DND-41 (cell line): Measurements from ENCODE around the gene ARHGAP21.

Source experiments
- ATAC-seq: fragments of 200-7000 bp; cut with Tn5 transposase; 3 replicates; pipeline ENCODE4 v1.9.1; 2021; ENCODE audit warnings: low read depth; ENCODE audit not compliant: insufficient read depth
- DNase-seq: peaks from one replicate; pipeline ENCODE4 v3.0.0-alpha.2; 2020
- H2AFZ ChIP-seq: 2 replicates; pipeline ENCODE4 v1.6.0; 2012; ENCODE audit warnings: low read depth, low read length
- H3K27ac ChIP-seq: 2 replicates; pipeline ENCODE4 v1.5.1; 2012; ENCODE audit warnings: low read length, inconsistent platforms
- H3K27me3 ChIP-seq: fragments of 200-600 bp; sonication (generic); 2 replicates; pipeline ENCODE4 v1.6.0; 2012; ENCODE audit warnings: low read length, mild to moderate bottlenecking, inconsistent platforms; ENCODE audit not compliant: insufficient read depth, poor library complexity
- H3K36me3 ChIP-seq: 2 replicates; pipeline ENCODE4 v1.5.1; 2012; ENCODE audit warnings: low read length, inconsistent platforms; ENCODE audit not compliant: insufficient read depth
- H3K4me1 ChIP-seq: 2 replicates; pipeline ENCODE4 v1.5.1; 2012; ENCODE audit warnings: mild to moderate bottlenecking, low read length; ENCODE audit not compliant: insufficient read depth
- H3K4me2 ChIP-seq: 2 replicates; pipeline ENCODE4 v1.6.0; 2012; ENCODE audit warnings: mild to moderate bottlenecking, moderate library complexity, low read length, inconsistent platforms; ENCODE audit not compliant: insufficient read depth
- H3K4me3 ChIP-seq, 2 experiments: fragments of 200-600 bp in 1 of 2; shearing (Covaris generic) in 1 of 2; 2 replicates each; pipeline ENCODE4 v1.5.1; 2012 to 2016; ENCODE audit warnings: inconsistent platforms in 2 of 2, low read length in 2 of 2, mild to moderate bottlenecking in 2 of 2, low read depth in 1 of 2, moderate library complexity in 1 of 2
- H3K79me2 ChIP-seq: 2 replicates; pipeline ENCODE4 v1.6.0; 2012; ENCODE audit warnings: low read length, inconsistent platforms; ENCODE audit not compliant: insufficient read depth
- H3K9ac ChIP-seq: 2 replicates; pipeline ENCODE4 v1.6.0; 2012; ENCODE audit warnings: low read depth, mild to moderate bottlenecking, inconsistent platforms, low read length, moderate library complexity
- H3K9me3 ChIP-seq: 2 replicates; pipeline ENCODE4 v1.5.1; 2012; ENCODE audit warnings: low read length, moderate library complexity, mild to moderate bottlenecking, inconsistent platforms; ENCODE audit not compliant: insufficient read depth, severe bottlenecking
- H4K20me1 ChIP-seq: 2 replicates; pipeline ENCODE4 v1.6.0; 2012; ENCODE audit warnings: low read length; ENCODE audit not compliant: insufficient read depth
- EZH2 ChIP-seq: IDR thresholded peaks from 3 replicates; pipeline ENCODE4 v1.6.1; 2012; ENCODE audit warnings: borderline replicate concordance, low read depth, mild to moderate bottlenecking, moderate library complexity, low read length, inconsistent platforms; ENCODE audit not compliant: severe bottlenecking
- TF ChIP-seq, protein P1 (sequence below): IDR thresholded peaks from 2 replicates; pipeline ENCODE4 v1.5.1; 2012; ENCODE audit warnings: borderline replicate concordance, low read length, moderate library complexity, mild to moderate bottlenecking; ENCODE audit not compliant: poor library complexity, severe bottlenecking; ENCODE audit errors: extremely low read depth

Gene ARHGAP21

GRCh38 chr10:24695452-24695851, 28.2 kb downstream of the ARHGAP21 start:
- H3K27ac ChIP-seq = no peak overlapping the region
- no peak overlapping the region for H3K9ac ChIP-seq
- H3K9me3 ChIP-seq = no peaks in the 10 kb centered on the region
- peaks cover 43% of the 10 kb centered on the region; the same call in 1 of the 2 replicates for H4K20me1 ChIP-seq
- H3K27me3 ChIP-seq = no peaks in the 10 kb centered on the region
- peaks cover 95% of the 10 kb centered on the region for H3K79me2 ChIP-seq
- DNase-seq (no peak), ATAC-seq (no peak)
- TF ChIP-seq EZH2 = no peak
- TF ChIP-seq, protein P1, sequence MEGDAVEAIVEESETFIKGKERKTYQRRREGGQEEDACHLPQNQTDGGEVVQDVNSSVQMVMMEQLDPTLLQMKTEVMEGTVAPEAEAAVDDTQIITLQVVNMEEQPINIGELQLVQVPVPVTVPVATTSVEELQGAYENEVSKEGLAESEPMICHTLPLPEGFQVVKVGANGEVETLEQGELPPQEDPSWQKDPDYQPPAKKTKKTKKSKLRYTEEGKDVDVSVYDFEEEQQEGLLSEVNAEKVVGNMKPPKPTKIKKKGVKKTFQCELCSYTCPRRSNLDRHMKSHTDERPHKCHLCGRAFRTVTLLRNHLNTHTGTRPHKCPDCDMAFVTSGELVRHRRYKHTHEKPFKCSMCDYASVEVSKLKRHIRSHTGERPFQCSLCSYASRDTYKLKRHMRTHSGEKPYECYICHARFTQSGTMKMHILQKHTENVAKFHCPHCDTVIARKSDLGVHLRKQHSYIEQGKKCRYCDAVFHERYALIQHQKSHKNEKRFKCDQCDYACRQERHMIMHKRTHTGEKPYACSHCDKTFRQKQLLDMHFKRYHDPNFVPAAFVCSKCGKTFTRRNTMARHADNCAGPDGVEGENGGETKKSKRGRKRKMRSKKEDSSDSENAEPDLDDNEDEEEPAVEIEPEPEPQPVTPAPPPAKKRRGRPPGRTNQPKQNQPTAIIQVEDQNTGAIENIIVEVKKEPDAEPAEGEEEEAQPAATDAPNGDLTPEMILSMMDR = no peak
- no peak overlapping the region for H3K4me2 ChIP-seq
- H2AFZ ChIP-seq = no peak overlapping the region
- H3K36me3 ChIP-seq = peaks cover 10% of the 10 kb centered on the region; the same call in 1 of the 2 replicates
- H3K4me3 ChIP-seq = no peak overlapping the region
- H3K4me1 ChIP-seq = no peaks in the 10 kb centered on the region

GRCh38 chr10:24694086-24694485, 29.6 kb downstream of the ARHGAP21 start:
- H3K36me3 ChIP-seq = peaks cover 2% of the 10 kb centered on the region; the same call in 1 of the 2 replicates
- no peak for DNase-seq
- no peak overlapping the region for H2AFZ ChIP-seq
- TF ChIP-seq, protein P1 = no peak
- TF ChIP-seq EZH2 = no peak
- H3K27ac ChIP-seq = no peak overlapping the region
- H3K4me2 ChIP-seq = no peak overlapping the region
- H3K4me1 ChIP-seq = no peaks in the 10 kb centered on the region
- no peak for ATAC-seq
- H4K20me1 ChIP-seq = peaks cover 38% of the 10 kb centered on the region; the same call in 1 of the 2 replicates
- H3K4me3 ChIP-seq = no peak overlapping the region
- H3K79me2 ChIP-seq = peaks cover 95% of the 10 kb centered on the region
- no peak overlapping the region for H3K9ac ChIP-seq
- no peaks in the 10 kb centered on the region for H3K27me3 ChIP-seq
- no peaks in the 10 kb centered on the region for H3K9me3 ChIP-seq

- no peak overlapping the region for H2AFZ ChIP-seq
- H3K4me1 ChIP-seq = no peaks in the 10 kb centered on the region
- peaks cover 6% of the 10 kb centered on the region for H3K36me3 ChIP-seq
- no peak for DNase-seq
- no peaks in the 10 kb centered on the region for H3K27me3 ChIP-seq
- H3K79me2 ChIP-seq = peaks cover 97% of the 10 kb centered on the region
- H3K9ac ChIP-seq = no peak overlapping the region
- no peak for ATAC-seq
- no peak overlapping the region for H3K4me2 ChIP-seq
- no peaks in the 10 kb centered on the region for H3K9me3 ChIP-seq
- no peak overlapping the region for H3K4me3 ChIP-seq
- peaks cover 36% of the 10 kb centered on the region; the same call in 1 of the 2 replicates for H4K20me1 ChIP-seq
- no peak for TF ChIP-seq EZH2
- TF ChIP-seq, protein P1 = no peak
- H3K27ac ChIP-seq = no peak overlapping the region
Measured at GRCh38 chr10:24690961-24691512, 32.6 kb downstream of the ARHGAP21 start.

DNA sequence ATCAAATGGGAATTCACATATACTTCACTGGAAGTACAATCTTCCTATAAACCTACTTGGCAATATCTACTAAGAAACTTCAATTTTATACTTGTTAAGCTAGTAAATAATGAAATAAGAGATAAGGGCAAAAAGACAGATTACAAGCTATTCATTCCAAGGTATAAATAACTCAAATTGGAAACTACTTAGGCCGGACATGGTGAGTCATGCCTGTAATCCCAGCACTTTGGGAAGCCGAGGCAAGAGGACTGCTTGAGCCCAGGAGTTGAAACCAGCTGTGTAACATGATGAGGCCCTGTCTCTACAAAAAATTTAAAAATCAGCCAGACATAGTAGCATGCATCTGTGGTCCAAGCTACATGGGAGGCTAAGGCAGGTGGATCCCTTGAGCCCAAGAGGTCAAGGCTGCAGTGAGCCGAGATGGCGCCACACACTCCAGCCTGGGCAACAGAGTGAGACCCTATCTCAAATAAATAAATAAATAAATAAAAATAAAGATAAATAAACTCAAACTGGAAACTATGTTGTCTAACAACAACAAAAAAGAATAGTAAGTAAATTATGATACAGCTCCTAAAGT, 37.6 kb downstream of the ARHGAP21 start:
- no peak for DNase-seq
- H3K4me2 ChIP-seq = no peak overlapping the region
- no peak overlapping the region for H3K9ac ChIP-seq
- H3K79me2 ChIP-seq = peaks cover 96% of the 10 kb centered on the region
- no peak overlapping the region for H2AFZ ChIP-seq
- peaks cover 17% of the 10 kb centered on the region; the same call in 1 of the 2 replicates for H4K20me1 ChIP-seq
- no peak overlapping the region for H3K27ac ChIP-seq
- no peaks in the 10 kb centered on the region for H3K9me3 ChIP-seq
- H3K4me1 ChIP-seq = 0 out of 2 replicates have a peak, but pooled peaks cover 3% of the 10 kb centered on the region
- H3K36me3 ChIP-seq = peaks cover 5% of the 10 kb centered on the region
- ATAC-seq = no peak
- no peak overlapping the region for H3K4me3 ChIP-seq
- TF ChIP-seq EZH2 = no peak
- TF ChIP-seq, protein P1 = no peak
- H3K27me3 ChIP-seq = no peaks in the 10 kb centered on the region
